Kidney (tissue), 14 donors: ENCODE data around the gene PRKN. TPM values are rescaled to one million over a fixed set of nuclear protein-coding genes. Genes with fewer than 3 reads are reported as not detected.

ENCODE experiments used
- DNase-seq, 5 donors: peaks; one replicate each; pipeline ENCODE4 v3.0.0-alpha.2; 2013 to 2020
- FAIRE-seq: peaks from 2 replicates; lab custom pipeline; 2012; peaks lifted over from hg19 to GRCh38; lab: Jason Lieb, UNC
- H3K27ac ChIP-seq, 2 donors: one replicate each; pipeline ENCODE4 v1.7.0; 2013; ENCODE audit warnings: low read depth in 2 of 2, low read length in 2 of 2, inconsistent platforms in 1 of 2
- H3K27me3 ChIP-seq: one replicate; pipeline ENCODE4 v1.7.1; 2013; ENCODE audit warnings: low read length, inconsistent platforms; ENCODE audit not compliant: control insufficient read depth, insufficient read depth
- H3K36me3 ChIP-seq, 3 donors: one replicate each; pipeline versions ENCODE4 v1.7.0 to v1.7.1; 2013; ENCODE audit warnings: low read length in 3 of 3, control low read depth in 1 of 3, inconsistent platforms in 1 of 3; ENCODE audit not compliant: insufficient read depth in 3 of 3, control insufficient read depth in 2 of 3
- H3K4me1 ChIP-seq, 3 donors: one replicate each; pipeline versions ENCODE4 v1.7.0 to v1.7.1; 2013; ENCODE audit warnings: low read length in 3 of 3, inconsistent platforms in 1 of 3, low read depth in 1 of 3; ENCODE audit not compliant: control insufficient read depth in 2 of 3, insufficient read depth in 2 of 3
- H3K4me3 ChIP-seq, 3 donors: one replicate each; pipeline versions ENCODE4 v1.7.0 to v1.8.1; 2013; ENCODE audit warnings: low read length in 3 of 3, control low read depth in 1 of 3, inconsistent platforms in 1 of 3
- H3K9ac ChIP-seq, 3 donors: one replicate each; pipeline versions ENCODE4 v1.7.0 to v1.7.1; 2013; ENCODE audit warnings: low read length in 3 of 3, control low read depth in 1 of 3, inconsistent platforms in 1 of 3
- H3K9me3 ChIP-seq, 3 donors: one replicate each; pipeline versions ENCODE4 v1.7.0 to v1.7.1; 2013; ENCODE audit warnings: low read length in 3 of 3, control low read depth in 1 of 3, inconsistent platforms in 1 of 3; ENCODE audit not compliant: control insufficient read depth in 2 of 3, insufficient read depth in 1 of 3
- CTCF ChIP-seq: IDR thresholded peaks from 3 replicates; pipeline ENCODE4 v1.5.1; 2012; ENCODE audit warnings: mild to moderate bottlenecking, moderate library complexity, borderline replicate concordance; ENCODE audit not compliant: insufficient read depth; ENCODE audit errors: extremely low read depth
- intact Hi-C: fragments of 100-400 bp; cut with DNase I; formaldehyde crosslinking; loops from one replicate; pipeline ENCODE4 v1.11.1; 2022
- polyA plus RNA-seq: library from polyadenylated mRNA; stranded (reverse); fragments of 350-450 nt; fragmentation: Illumina TruSeq; extraction: RNeasy Lipid Tissue Mini Kit (QIAGEN cat#74804); gene quantifications from one replicate; pipeline ENCODE4 v1.2.3, GENCODE V29; 2014; ENCODE audit warnings: low read depth, low replicate concordance; ENCODE audit not compliant: insufficient read depth
- total RNA-seq: library from RNA; stranded (reverse); fragmentation: NEBNext Ultra II Directional; extraction: Animal tissue kit (Norgen Biotek cat#: 25700); gene quantifications from one replicate; pipeline ENCODE4 v1.2.1, GENCODE V29; 2021
- donor health status: control.
- donor health status: control.
- donor health status: control.
- donor health status: control.
- donor health status: control.
- donor health status: DM: yes; HTN: yes; CAD: no.
- donor health status: Normal renal cell carcinoma (clear cell type).

Gene PRKN
- total and polyA plus RNA-seq, 2 donors from 2014 or later = 8.6 to 10.4 TPM

DNA sequence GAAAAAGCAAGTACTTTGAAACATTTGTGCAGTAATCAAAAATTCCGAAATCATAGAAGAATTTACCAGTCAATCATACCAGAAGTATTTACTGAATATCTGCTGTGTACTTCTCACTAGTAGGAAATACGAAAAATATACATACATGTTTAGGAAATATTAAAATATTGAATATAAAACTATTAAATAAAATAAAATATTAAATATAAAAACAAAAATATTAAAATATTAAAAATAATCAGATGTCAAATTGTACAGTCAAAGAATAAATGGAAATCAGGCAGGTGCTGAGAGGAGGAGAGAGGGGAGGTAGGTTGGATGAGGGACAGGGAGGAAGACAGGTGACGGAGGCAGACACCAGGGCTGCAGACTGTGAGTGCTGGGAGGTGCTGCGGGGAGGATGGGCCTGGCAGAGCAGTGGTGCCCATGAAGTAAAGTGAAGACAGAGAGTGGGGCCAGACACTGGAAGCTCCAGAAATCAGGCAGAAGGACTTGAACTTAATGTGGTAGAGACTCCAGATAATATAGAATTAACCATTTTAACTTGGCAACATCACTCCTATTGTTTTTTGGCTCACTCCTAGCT is 55.9 kb downstream of the PRKN start:
- no peaks in the 10 kb centered on the region for H3K4me1 ChIP-seq
- no peak for TF ChIP-seq CTCF
- no peak for DNase-seq
- FAIRE-seq = peak; percentile 3
- no peak overlapping the region for H3K4me3 ChIP-seq
- no peaks in the 10 kb centered on the region for H3K9me3 ChIP-seq
- no peaks in the 10 kb centered on the region for H3K27me3 ChIP-seq
- H3K9ac ChIP-seq = no peak overlapping the region
- no peaks in the 10 kb centered on the region for H3K36me3 ChIP-seq
- intact Hi-C loops = no loop called here
- H3K27ac ChIP-seq = no peak overlapping the region

- no peak for TF ChIP-seq CTCF
- Histone ChIP-seq H3K4me1 (no peaks in the 10 kb centered on the region), H3K9me3 (no peaks in the 10 kb centered on the region), H3K36me3 (no peaks in the 10 kb centered on the region), H3K27me3 (no peaks in the 10 kb centered on the region), H3K9ac (no peak overlapping the region), H3K4me3 (no peak overlapping the region), H3K27ac (no peak overlapping the region)
- intact Hi-C loops = no loop called here
- FAIRE-seq (no peak), DNase-seq (no peak)
These were observed 57.2 kb downstream of the PRKN start for GRCh38 chr6:162670345-162670744.

- Histone ChIP-seq H3K4me3 (no peak overlapping the region), H3K9ac (no peak overlapping the region), H3K27me3 (no peaks in the 10 kb centered on the region), H3K27ac (no peak overlapping the region), H3K36me3 (no peaks in the 10 kb centered on the region), H3K9me3 (peaks cover 0 to 1% (median 0%) of the 10 kb centered on the region in 3 donors), H3K4me1 (no peaks in the 10 kb centered on the region)
- intact Hi-C loops = no loop called here
- DNase-seq (no peak), FAIRE-seq (no peak)
- TF ChIP-seq CTCF = no peak
These were observed 61.3 kb downstream of the PRKN start for GRCh38 chr6:162666246-162666645.

DNA sequence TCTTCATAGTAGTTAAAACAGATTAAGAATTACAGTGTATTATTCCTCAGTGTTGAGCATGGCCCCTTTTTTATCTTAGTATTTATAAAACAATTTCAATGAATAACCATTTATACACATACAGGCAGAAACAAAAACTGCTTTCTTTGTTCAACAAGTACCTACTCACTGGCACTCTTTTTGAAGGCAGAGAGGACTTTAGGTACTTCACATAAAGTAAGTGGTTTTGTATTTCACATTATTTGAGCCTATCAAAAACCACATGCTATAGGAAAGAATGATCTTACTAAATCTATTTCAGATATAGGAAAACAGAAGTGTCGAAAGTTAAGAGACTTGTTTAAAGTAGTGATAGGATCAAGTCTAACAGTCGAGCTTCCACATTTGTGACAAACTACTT is 73.8 kb downstream of the PRKN start:
- Histone ChIP-seq H3K4me3 (no peak overlapping the region), H3K9ac (no peak overlapping the region), H3K36me3 (no peaks in the 10 kb centered on the region), H3K4me1 (no peaks in the 10 kb centered on the region), H3K9me3 (no peaks in the 10 kb centered on the region), H3K27me3 (no peaks in the 10 kb centered on the region), H3K27ac (no peak overlapping the region)
- intact Hi-C loops = no loop called here
- FAIRE-seq = no peak
- TF ChIP-seq CTCF = no peak
- no peak for DNase-seq
